ENCODE results near the gene PITRM1. TPM values are rescaled to one million over a fixed set of nuclear protein-coding genes. Genes with fewer than 3 reads are reported as not detected.

PITRM1 gene
- total RNA-seq, 6 donors from 2014 or later = 63.4 to 216 (median 77.5) TPM

- no peaks in the 10 kb centered on the region for H3K27me3 ChIP-seq
- 92 to 96% methylated on average over 9 of the region's 9 CpGs for WGBS, 2 donors
- no peak for ATAC-seq (ENCODE audit: low FRiP score in 2 of 2)
- H3K4me1 ChIP-seq = peaks cover 7 to 36% (median 14%) of the 10 kb centered on the region in 4 donors
- H3K27ac ChIP-seq = no peak overlapping the region
- H3K9me3 ChIP-seq = no peaks in the 10 kb centered on the region
- no peak overlapping the region for H3K4me3 ChIP-seq
- DNase-seq = no peak
- peaks cover 0 to 2% (median 0%) of the 10 kb centered on the region in 4 donors for H3K36me3 ChIP-seq
- no peak for TF ChIP-seq EP300 (IDR thresholded peaks at IDR 0.05)
- no peak for TF ChIP-seq POLR2AphosphoS5 (IDR thresholded peaks at IDR 0.05)
Measured at GRCh38 chr10:3097160-3097559, 75.4 kb downstream of the PITRM1 start.

- TF ChIP-seq CTCF (IDR thresholded peaks at IDR 0.05) (no peak), EP300 (IDR thresholded peaks at IDR 0.05) (no peak), POLR2A (IDR thresholded peaks at IDR 0.05) (no peak), POLR2AphosphoS5 (IDR thresholded peaks at IDR 0.05) (no peak)
- H3K4me3 ChIP-seq = peak overlapping the region in 3 of 4 donors; percentile 5 to 11 (median 5)
- peaks cover 7 to 44% (median 15%) of the 10 kb centered on the region in 4 donors for H3K4me1 ChIP-seq
- 63 to 80% methylated on average over 16 of the region's 16 CpGs for WGBS, 2 donors
- peaks cover 0 to 1% (median 0%) of the 10 kb centered on the region in 4 donors for H3K36me3 ChIP-seq
- H3K27ac ChIP-seq = peak overlapping the region in 2 of 4 donors; percentile 45 to 77
- ATAC-seq (ENCODE audit: low FRiP score in 2 of 2) = no peak
- no peaks in the 10 kb centered on the region for H3K9me3 ChIP-seq
- no peaks in the 10 kb centered on the region for H3K27me3 ChIP-seq
- no peak for DNase-seq
Measured at GRCh38 chr10:3096149-3096548, 76.4 kb downstream of the PITRM1 start.

- 37 to 43% methylated on average over 17 of the region's 17 CpGs for WGBS, 2 donors
- TF ChIP-seq EP300 (IDR thresholded peaks at IDR 0.05) (peak in 3 of 4 donors; percentile 3 to 25 (median 6)), CTCF (IDR thresholded peaks at IDR 0.05) (no peak), POLR2AphosphoS5 (IDR thresholded peaks at IDR 0.05) (peak in 1 of 2 donors; percentile 50), POLR2A (IDR thresholded peaks at IDR 0.05) (no peak)
- H3K27ac ChIP-seq = peak overlapping the region; percentile 45 to 77 (median 60)
- peaks cover 10 to 50% (median 16%) of the 10 kb centered on the region in 4 donors for H3K4me1 ChIP-seq
- ATAC-seq (ENCODE audit: low FRiP score in 2 of 2) (peak; percentile 52 to 86), DNase-seq (peak in 1 of 2 donors; percentile 56)
- no peaks in the 10 kb centered on the region for H3K9me3 ChIP-seq
- H3K27me3 ChIP-seq = no peaks in the 10 kb centered on the region
- H3K4me3 ChIP-seq = peak overlapping the region in 3 of 4 donors; percentile 5 to 11 (median 5)
- no peaks in the 10 kb centered on the region for H3K36me3 ChIP-seq
Measured at GRCh38 chr10:3095373-3096139, 77.0 kb downstream of the PITRM1 start.

GRCh38 chr10:3094609-3095036, 78.0 kb downstream of the PITRM1 start:
- DNase-seq = no peak
- Histone ChIP-seq H3K27ac (peak overlapping the region in 1 of 4 donors; percentile 77), H3K4me3 (no peak overlapping the region), H3K4me1 (peaks cover 10 to 49% (median 16%) of the 10 kb centered on the region in 4 donors), H3K27me3 (no peaks in the 10 kb centered on the region), H3K36me3 (no peaks in the 10 kb centered on the region), H3K9me3 (no peaks in the 10 kb centered on the region)
- ATAC-seq (ENCODE audit: low FRiP score in 2 of 2) = no peak
- 74 to 88% methylated on average over 5 of the region's 5 CpGs for WGBS, 2 donors
- no peak for TF ChIP-seq POLR2AphosphoS5 (IDR thresholded peaks at IDR 0.05)
- TF ChIP-seq POLR2A (IDR thresholded peaks at IDR 0.05) = no peak
- no peak for TF ChIP-seq EP300 (IDR thresholded peaks at IDR 0.05)
- no peak for TF ChIP-seq CTCF (IDR thresholded peaks at IDR 0.05)

- H3K27ac ChIP-seq = no peak overlapping the region
- 97 to 99% methylated on average over 5 of the region's 5 CpGs for WGBS, 2 donors
- no peak overlapping the region for H3K4me3 ChIP-seq
- ATAC-seq (ENCODE audit: low FRiP score in 2 of 2) (no peak), DNase-seq (no peak)
- H3K27me3 ChIP-seq = no peaks in the 10 kb centered on the region
- no peak for TF ChIP-seq EP300 (IDR thresholded peaks at IDR 0.05)
- H3K36me3 ChIP-seq = no peaks in the 10 kb centered on the region
- peaks cover 10 to 43% (median 16%) of the 10 kb centered on the region in 4 donors for H3K4me1 ChIP-seq
- H3K9me3 ChIP-seq = no peaks in the 10 kb centered on the region
Measured at GRCh38 chr10:3093996-3094395, 78.6 kb downstream of the PITRM1 start.

Measured in upper lobe of left lung (tissue), 6 donors.